ENCODE measurements around the gene HSF2BP.
"Not testable (repeated sequence)": the region's sequence is repeated elsewhere in the genome, so short reads cannot be mapped to it uniquely, and the experiment has no call there.

Gene HSF2BP

DNA sequence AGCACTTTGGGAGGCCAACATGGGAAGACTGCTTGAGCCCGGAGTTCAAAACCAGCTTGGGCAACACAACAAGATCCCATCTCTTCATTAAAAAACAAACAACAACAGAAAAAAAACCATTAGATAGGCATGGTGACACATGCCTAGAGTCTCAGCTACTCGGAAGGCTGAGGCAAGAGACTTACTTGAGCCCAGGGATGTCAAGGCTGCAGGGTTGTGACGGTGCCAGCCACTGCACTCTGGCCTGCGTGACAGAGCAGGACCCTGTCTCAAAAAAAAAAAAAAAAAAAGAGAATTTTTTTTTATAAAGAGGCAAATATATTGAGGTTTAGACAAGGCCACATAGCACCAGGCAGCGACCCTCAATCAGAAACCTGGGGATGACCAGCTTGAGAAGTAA, 62.7 kb downstream of the HSF2BP start:
- no peak for DNase-seq

DNA sequence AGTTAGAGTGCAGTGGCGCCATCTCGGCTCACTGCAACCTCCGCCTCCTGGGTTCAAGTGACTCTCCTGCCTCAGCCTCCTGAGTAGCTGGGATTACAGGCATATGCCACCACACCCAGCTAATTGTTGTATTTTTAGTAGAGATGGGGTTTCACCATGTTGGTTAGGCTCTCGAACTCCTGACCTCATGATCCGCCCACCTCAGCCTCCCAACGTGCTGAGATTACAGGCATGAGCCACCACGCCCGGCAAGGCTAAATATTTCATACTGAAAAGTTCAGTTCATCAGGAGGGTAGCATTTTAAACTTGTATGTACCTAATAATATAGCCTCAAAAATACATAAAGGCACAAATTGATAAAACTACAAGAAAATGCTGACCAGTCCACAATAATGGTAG, 63.5 kb downstream of the HSF2BP start:
- DNase-seq = not testable (repeated sequence)

DNA sequence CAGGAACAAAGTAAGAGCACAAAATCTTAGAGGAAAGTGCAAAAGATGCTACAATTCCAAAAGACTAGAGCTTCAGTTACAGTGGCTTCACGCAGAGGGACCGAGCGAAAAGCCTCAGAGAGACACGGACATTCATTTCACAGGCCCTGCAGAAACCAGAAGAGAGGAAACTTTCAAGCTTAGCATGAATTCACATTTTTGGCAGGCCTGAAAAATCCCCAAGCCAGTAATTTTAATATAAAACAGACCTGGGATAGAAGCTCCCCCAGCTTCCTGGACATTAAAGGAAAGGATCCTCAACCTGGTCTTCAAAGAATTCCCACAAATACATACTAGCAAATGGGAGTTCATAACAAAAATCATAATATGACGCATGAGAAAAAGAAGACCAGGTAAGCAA, 66.2 kb downstream of the HSF2BP start:
- DNase-seq = no peak

DNA sequence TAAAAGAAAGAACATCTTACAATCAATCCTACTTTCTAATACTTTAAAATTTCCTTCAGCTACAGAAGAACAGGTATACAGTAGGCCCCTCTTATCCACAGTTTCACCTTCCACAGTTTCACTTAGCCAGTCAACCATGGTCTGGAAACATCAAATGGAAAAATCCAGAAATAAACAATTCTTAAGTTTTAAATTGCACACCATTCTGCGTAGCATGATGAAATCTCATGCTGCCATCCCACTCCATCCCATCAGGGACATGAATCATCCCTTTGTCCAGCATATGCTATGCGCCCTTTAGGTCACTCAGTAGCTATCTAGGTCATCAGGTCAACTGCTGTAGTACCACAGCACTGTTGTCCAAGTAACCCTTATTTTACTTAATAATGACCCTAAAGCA, 67.7 kb downstream of the HSF2BP start:
- DNase-seq = no peak

DNA sequence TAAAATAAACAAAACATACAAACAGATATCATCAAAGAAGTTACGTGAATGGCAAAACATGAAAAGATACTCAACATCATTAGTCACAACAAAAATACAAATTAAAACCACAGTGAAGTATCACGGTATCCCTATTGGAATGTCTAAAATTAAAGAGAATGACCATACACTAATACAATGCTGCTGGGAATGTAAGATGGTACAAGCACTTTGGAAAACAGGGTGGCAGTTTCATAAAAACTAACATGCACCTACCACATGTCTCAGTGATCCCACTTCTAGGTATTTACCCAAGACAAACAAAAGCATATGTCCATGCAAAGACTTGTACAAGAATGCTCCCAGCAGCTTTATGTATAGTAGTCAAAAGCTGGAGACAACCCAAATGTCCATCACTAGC, 69.1 kb downstream of the HSF2BP start:
- DNase-seq = no peak

DNA sequence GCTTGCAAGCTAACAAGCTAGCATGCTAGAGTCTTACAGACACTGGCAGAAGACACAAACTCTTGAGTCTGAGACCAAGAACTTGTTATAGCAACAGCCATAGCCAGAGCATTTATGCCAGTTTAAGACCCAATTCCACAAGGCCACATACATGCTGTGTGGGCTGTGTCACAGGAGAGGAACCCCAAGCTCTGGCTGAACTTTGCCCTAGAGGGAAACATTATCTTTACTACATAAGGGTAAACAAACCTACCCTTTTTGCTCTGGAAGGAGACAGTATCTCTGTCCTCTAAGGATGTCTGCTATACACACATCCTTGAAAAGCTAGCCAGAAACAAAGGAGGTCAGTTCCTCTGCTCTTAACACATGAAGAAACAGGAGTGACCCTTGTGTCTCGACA, 70.3 kb downstream of the HSF2BP start:
- no peak for DNase-seq

DNA sequence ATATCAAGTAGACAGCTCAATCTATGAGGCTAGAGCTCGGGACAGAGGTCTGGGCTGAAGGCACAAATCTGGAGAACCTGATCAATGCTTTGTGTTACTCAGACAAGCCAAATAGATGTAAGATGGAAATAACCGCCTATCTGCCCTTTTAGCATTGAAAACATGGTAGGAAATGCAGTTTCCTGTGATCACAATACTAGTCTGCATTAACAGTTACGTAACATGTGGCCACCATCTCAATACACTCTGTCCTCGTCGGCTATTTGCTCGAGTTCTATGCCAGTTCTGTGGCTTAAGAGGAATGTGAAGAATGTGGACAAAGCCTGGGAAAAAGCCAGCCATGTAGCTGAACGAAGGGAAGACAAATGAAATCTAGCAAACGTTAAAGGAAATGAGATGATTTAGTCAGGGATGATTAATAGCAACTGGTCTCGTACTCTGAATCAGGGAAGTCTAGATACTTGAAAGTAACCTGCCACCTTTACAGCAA, 73.3 kb downstream of the HSF2BP start:
- no peak for DNase-seq

DNA sequence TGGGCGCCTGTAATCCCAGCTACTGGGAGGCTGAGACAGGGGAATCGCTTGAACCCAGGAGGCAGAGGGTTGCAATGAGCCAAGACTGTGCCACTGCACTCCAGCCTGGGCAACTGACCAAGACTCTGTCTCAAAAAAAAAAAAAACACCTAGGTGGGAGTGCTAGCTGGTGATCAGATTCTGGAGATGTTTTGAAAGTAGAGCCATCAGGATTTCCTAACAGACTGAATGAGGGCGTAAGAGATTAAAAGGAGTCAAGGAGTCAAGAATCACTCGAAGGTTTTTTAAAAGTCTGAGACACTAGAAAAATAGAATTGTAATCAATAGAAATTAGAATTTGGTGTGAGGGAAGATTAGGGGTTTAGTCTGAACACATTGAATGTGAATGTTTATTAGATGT, 73.8 kb downstream of the HSF2BP start:
- DNase-seq = no peak

DNA sequence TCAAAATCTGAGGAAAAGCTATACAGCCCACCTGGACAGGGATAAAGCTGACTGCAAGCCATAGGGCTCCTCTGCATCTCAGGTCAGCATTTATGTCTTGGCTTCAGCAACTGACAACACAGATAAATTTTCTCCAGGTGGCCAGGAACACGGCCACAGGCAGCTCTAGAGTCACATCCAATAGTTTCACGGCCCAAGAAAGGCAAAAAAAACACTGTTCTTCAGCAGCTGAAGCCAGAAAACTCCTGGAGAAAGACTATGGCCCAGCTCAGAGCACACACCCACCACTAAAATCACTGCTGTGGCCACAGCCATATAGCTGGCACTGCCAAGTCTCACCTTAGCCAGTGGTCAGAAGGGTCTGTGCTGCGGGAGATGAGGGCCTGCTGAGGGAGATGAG, 77.8 kb downstream of the HSF2BP start:
- no peak for DNase-seq

DNA sequence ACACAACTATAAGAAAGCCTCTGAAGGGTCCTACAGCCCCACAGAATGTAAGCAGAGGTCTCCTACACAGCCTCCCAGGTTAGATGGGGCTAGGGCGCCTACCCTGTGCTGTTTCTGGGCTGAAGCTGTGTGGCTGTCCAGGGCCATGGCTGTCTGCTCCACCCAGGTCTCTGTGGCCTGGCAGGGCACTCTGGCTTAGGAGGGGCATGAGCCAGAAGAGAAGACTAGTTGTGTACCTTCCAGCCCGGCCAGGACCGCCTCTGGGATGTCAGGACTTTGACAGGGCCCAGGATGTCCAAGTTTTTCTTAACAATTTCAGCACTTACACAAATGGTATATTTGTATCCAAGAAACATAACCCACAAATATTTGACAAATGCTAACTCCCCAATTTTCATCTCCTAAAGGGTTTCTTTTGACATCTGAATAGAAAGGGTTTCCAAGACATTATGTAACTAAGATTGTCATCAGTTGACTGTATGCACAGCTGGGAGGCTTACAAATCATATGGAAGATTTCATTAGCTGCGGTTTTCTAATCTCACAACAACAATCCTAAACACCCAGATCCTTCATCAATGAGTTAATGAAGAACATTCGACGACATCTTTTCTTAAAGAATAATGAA, 80.5 kb downstream of the HSF2BP start:
- no peak for DNase-seq

DNA sequence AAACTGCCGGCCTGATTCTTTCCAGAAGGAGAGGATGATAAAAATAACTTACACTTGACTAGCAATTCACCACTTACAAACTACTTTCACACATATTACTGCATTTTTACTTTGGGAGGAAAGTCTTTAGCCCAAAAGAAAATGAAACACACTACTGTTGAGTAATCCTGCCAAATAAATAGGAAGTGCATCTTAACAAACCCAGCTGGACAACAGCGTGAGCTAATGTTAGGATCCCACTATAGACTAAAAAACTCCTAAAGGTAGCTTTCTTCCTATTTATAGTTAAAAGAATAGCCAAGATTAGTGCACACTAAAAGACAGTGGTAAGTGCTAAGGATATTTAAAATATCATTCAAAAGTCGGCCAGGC, 83.8 kb downstream of the HSF2BP start:
- DNase-seq = no peak

DNA sequence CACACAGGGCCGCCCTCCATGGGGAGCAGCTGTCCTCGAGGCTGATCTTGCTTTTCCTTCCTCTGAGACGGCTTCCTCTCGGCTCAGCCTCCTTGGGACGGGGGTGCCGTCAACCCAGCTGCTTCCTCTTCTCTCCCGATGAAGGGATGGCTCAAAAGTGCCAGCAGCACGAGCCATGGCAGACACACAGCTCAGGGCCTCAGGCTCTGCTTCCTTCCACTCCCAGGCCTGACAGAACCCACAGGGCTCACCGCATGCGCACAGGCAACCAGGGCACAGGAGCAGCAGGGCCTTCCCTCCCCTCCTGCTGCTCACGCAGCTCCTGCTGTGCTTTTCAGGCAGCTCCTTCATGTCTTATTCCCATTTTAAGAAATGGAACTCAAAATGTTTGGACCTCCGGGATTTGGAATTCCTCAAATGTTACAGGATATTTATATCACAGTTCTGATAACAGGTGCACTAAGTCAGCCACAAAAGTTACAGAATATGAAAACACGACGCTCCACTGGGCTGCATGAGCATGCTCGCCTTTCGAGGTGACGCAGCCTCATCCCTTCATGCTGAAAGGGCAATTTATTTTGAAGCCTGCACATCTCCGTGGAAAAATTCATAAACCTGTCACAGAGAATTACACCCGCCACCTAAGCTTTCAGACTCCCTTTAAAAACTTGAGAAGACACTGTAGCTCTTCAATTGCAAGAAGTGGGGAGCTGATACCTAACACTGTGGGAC, 84.4 kb downstream of the HSF2BP start:
- DNase-seq = no peak

DNA sequence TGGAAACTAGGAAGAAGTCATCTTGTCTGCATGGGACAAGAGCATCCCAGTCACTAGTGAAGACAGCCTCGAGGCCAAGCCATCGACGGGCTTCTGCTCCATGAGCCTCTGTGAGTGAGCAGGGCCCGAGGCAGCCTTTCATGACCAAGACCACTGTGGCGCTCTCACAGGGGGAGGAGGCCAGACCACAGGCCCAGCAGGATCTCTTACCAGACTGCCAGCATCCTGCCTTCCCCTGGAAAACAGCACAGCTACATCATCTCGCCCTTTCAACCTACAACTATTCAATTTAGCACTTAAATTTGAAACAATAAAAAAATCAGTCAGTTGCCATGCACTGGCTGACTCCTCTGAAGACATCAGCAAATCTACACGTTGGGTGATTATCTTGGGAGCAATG, 85.4 kb downstream of the HSF2BP start:
- no peak for DNase-seq

DNA sequence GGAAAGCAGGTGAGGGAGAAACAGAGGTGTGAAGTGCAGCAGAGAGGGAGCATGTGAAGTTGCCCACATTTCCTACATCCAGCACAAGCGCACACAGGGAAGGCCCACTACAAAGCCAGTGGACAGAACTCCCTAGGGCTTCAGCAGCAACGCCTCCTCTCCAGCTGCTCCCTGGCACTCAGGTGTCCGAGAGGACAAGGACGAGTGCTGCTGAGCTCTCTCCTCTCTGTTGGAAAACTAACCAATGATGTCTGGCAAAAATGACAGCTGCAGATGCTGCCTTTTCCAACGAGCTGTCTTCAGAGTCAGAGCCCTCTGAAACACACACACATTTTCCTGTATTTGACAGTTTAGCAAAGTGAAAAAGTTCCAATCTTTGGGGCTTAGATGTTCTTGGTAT, 86.8 kb downstream of the HSF2BP start:
- no peak for DNase-seq

DNA sequence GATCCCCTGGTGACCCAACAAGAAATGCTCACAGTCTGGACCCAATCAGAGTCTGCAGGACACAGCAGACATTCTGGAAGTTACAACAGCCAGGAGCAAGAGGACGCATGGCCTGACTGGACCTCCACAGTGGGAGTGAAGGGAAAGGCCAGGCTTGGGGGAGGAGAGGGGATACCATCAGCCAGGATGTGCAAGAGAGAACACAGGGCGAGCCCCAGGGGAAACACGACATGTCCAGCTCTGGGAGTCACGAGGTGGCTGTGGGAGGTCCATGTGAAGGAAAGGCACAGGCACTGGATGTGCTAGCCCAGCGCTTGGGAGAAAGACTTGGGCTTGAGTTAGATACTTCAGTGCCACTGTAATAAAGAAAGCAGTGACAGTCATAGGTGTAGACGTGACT, 87.3 kb downstream of the HSF2BP start:
- DNase-seq = no peak

DNA sequence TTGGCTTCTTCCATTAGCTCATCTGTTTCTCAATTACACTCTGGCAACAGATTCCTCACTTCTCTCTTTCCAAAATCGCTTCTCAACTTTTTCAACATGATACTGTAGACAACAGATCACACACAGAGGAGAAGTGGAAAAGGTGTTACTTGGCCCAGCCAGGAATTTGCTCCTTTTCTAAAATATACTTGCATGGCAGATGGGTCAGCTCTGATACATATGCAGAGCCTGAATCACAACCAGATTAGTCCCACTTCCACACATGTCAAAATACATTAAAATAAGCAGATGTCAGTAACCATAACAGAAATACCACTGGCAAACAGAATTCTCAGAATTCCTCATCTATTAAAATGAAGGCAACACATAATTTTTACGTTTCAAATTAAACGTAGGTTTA, 89.1 kb downstream of the HSF2BP start:
- not testable (repeated sequence) for DNase-seq

DNA sequence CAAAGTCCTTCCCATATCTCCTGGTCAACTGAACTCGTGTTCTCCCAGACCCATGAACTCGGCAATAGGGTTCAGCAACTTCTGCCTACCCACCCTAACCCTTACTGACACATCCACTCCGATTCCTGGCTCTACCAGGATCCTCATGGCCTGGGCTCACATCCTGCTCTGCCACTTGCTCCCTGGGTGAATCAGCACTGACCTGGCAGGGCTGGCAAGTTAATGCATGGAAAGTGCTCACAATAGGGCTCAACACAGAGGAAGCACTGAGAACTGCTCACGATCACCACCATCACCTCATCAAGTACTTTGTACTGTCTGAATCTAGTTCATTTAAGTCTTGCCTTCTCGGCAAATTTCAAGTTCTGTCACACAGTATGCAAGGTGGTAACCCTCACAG, 96.8 kb downstream of the HSF2BP start:
- DNase-seq = not testable (repeated sequence)

DNA sequence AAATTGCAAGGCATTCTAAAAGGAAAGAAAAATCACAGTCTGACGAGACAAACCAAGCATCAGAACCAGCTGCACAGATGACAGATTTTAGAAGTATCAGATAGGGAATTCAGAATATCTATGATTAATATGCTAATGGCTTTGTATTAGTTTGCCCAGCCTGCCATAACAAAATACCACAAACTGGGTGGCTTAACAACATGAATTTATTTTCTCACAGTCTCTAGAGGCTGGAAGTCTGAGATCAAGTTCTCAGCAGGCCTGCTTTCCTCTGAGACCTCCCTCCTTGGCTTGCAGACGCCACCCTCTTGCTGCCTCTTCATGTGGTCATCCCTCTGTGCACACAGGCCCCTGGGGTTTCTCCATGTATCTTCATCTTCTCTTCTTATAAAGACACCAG, 118.7 kb downstream of the HSF2BP start:
- DNase-seq = not testable (repeated sequence)

DNA sequence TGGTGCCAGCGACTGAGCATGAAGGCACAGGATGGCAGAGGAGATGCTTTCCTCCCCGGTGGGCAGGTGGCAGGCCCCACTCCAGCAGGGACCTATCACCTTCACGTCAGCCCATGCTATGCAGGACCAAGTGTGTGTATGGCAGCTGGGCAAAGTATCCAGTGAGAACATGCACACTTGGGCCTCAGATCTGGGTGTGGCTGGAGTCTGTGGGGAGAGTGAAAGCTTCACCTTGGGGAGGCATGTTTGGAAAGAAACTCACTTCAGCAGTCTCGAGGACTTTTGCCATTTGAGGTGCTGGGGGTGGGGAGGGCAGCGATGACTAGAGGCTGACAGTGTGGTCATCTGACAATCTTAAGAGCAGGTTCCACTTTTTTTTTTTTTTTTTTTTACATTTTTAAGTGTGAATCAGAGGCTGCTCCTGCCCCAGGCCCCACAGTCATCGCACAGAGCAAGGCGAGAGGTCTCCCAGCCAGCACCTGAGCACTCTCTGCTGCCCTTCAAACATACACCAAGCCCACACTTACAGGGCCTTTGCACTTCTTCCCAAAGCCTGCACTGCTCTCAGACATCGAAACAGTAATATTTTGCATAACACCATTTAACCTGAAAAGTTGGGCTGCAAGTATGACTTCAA, 136.7 kb downstream of the HSF2BP start:
- not testable (repeated sequence) for DNase-seq

DNA sequence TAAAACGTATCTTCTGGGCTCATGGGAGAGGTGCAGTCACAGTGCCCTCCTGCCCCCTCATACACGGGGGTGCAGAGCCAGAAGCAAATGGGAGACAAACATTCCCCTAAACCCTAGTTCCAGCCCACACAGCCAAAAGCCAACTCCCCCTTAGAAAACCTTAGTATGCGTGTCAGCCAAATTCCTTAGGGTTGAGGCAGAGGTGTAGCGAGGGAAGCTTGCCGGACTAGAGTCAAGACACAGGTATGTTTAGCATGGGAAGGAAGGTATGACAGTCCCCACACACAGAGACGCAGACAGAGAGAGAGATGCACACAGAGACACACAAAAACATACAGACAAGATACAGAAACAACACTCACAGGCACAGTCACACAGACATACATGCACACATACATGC, 141.6 kb downstream of the HSF2BP start:
- DNase-seq = not testable (repeated sequence)

DNA sequence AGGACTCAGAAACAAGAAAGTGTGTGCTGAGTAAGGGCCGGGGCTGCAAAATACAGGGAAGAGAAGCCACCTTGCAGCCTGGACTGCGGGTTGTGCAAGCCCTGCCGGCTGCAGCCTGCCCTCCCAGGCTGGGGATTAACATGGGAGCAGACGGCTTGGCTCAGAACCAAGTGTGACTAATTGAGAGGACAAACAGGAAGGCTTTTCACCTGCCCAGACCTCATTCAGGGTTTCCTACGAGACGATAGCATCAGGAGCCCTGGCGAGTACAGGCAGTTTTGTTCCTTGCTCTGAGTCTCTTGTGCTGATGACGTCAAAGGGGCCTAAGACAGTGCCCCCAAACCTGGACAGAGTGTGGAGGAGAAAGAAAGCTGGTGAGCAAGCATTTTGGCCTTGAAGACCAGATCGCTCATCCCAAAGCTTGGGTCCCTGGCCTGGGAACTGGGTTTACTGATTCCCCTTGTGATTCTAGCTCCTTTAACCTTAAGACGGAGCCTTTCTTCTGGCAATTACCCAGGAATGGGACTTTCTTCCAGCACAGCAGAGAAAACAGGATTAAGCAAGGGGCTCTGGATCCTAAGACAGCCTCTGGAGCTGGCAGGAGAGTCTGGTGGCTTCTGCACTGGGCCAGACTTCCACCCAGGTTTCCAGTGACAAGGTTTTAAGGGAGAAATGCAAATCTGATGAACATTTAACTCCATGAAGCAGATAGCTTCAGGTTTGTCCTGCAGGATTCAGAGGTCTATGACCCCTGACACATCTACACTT, 142.2 kb downstream of the HSF2BP start:
- not testable (repeated sequence) for DNase-seq

DNA sequence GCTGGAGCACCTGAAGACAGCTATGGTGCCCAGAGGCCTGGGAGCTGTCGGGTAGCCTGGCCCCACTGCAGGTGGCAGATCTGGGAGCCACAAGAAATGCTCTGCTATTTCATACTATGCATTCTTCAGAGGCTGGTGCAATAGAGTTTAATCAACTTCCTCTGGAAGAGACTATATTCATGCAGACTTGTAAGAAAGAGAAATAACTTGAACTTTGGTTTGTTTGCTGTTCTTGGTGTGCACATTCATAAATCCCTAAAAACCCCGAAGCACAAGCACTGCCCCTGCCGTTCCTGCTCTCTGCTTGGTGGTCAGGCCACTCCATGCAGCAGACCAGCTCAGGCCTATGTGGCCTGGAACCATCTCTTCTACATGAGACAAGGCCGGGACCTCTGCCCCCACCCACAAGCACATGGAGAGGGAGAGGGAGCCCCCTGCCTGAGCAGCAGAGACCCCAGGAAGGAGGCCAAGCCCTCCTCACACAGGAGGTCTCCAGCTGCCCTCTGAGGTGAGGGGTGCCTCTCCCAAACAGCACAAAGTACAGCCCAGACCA, 142.9 kb downstream of the HSF2BP start:
- not testable (repeated sequence) for DNase-seq

DNA sequence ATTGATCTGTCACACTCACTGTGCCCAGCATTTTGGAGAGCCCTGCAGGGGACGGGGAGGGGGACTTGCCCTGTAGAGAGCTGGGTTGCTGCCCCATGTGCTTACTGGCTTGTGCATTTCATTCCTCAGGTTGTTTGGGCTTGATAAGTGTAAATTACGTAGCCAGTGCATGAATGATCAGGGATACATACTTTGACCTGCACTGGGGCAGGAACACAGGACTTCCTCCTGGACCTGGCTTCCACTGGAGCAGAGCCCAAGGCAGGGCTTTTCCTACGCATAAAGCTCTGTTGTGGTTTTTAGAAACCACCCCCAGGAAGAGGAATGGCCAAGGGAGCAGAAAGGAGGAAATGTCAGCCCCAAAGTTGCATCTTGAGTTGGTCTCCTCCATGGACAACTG, 144.5 kb downstream of the HSF2BP start:
- not testable (repeated sequence) for DNase-seq

All from DMS 273 treated with DMSO at 0.1 percent for 48 hours (cell line).